HG03060 (cell line): ENCODE results near the gene PSME1.

Experiments used
- ATAC-seq: cut with Tn5 transposase; IDR thresholded peaks from one replicate; pipeline ENCODE4 v1.9.1; 2021; ENCODE audit warnings: low read depth, moderate number of reproducible peaks; ENCODE audit not compliant: unreplicated experiment

Gene PSME1

DNA sequence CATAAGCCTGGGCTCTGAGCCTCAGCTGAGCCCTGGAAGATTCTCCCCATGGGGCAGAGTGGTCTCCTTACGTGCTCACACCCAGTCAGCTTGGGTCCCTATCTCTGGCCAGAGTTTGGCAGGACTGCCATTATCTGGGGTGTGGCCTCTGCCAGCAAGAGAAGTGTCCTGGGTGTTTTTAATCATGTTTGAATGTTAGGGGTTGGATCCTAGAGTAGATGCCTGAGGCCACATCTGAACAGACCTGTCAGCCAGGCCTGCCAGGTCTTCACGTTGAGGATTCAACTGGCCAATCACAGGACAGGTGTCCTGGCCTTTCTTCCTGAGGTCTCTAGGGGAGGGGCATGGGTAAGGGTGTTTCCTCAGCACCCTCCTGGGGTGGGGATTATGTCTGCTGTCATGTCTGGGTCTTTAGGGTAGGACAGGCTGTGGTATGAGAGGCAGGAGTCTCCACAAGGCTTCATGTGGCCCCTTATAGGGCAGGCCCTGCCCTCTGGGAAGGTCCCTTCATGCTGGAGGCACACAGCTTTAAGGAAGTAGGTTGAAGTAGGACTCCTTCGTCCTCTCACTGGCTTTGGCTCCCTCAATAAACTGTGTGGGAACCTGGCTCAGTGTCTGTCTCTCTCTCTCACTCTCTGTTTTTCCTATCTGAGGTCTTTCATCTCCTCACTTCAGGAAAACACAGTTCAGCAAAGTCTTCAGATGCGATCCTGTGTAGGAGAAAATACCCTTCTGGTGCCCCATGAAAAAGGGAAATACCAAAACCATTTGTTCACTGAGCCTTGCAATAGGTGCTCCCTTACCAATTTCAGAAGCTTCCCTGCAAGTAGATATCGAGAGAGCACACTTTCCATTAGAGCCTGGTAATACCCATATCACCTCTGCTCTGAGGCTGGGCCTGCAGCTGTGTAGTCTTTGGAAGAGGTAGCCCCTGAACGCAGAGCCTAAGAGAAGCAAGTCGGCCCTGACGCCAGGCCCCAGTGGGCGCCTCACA lies 12.3 kb upstream of the PSME1 start:
- no peak for ATAC-seq

DNA sequence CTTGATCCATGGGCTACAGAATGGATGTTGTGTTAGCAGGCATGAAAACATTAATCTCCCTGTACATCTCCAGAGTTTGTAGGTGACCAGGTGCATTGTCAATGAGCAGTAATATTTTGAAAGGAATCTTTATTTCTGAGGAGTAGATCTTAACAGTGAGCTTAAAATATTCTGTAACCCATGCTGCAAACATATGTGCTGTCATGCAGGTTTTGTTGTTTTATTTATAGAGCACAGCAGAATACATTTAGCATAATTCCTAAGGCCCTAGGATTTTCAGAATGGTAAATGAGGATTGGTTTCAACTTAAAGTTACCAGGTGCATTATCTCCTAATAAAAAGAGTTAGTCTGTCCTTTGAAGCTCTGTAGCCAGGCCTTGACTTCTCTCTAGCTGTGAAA lies 9.1 kb upstream of the PSME1 start:
- ATAC-seq: no peak

DNA sequence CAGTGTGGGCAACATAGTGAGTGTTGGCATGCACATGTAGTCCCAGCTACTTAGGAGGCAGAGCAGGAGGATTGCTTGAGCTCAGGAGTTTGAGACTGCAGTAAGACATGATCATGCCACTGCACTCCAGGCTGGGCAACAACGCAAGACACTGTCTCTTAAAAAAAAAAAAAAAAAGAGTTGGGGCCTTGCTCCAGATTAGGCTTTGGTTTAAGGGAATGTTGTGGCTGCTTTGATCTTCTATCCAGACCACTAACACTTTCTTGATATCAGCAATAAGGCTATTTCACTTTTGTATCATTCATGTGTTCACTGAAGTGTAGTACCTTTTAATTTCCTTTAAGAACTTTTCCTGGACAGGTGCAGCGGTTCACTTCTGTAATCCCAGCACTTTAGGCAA lies 8.3 kb upstream of the PSME1 start:
- no peak for ATAC-seq

DNA sequence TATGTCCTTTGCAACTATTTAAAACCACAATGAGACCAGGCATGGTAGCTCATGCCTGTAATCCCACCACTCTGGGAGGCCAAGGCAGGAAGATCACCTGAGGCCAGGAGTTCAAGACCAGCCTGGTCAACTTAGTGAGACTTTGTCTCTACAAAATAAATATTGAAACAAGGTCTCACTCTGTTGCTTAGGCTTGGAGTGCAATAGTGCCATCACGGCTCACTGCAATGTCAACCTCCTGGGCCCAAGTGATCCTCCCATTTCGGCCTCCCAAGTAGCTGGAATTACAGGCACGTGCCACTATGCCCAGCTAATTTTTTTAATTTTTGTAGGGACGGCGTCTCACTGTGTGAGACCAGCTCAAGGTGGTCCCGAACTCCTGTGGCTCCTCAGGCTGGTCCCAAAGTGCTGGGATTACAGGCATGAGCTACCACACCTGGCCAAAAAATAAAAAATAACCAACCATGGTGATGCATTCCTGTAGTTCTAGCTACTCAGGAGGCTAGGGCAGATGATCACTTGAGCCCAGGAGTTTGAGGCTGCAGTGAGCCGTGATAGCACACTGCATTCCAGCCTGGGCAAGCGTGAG lies 6.5 kb upstream of the PSME1 start:
- no peak for ATAC-seq

DNA sequence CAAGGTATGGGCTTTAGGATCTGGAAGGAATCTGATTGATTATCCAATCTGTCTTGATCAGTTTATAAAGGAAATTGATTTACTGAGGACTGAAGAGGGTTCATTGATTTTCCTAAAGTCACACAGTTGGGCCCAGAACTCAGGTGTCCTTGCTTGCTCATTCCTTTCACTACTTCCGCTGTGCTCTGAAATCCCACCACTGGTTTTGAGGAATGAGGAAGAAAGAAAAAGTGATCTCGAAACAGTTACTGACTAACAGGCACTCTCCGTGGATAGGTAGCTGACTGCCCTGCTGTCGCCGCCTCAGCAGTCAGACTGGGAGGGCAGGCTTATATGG lies 5.6 kb upstream of the PSME1 start, which contains the start of gene FITM1:
Gene FITM1 (plus strand): TSS at position 280 of the 337 bp plus-strand sequence. CDS start 905 bp downstream, outside the sequence.
- no peak for ATAC-seq

DNA sequence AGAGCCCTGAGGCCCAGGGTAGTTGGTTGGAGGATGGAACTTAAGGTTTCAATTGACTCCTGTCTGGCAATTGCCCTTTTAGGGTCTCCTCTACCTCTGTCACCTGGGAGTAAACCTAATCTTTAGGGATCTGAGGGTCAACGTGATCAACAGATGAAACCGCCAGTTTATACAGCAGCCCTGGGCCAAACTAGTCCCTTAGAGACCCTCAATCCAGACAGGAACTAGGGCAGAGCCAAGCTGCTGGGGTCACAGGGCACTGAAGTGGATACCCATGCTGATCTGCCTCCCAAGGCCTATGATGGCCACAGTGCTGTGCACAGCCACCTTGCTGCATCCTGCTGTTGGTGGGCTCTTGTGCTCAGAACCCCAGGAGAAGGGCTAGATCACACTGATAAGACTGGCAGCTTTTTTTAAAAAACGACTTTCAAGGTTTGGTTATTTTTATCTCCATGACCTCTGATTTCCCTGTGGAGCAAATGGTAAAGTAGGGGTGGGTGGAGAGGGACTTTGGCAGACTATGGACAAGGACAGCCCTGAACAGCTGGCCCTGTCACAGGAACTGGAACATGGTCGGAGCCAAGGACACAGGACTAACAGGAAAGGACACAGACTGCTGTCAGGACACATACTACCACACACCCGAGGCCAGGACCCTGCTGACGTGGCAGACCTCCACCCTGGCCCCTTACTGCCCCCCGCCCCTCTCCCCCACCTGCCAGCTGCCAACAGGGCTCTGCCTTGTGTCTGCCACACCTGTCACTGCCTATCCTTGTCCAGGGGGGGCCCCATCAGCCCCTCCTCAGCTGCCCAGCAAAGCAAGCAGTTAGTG lies 5.1 kb upstream of the PSME1 start:
- ATAC-seq: no peak

DNA sequence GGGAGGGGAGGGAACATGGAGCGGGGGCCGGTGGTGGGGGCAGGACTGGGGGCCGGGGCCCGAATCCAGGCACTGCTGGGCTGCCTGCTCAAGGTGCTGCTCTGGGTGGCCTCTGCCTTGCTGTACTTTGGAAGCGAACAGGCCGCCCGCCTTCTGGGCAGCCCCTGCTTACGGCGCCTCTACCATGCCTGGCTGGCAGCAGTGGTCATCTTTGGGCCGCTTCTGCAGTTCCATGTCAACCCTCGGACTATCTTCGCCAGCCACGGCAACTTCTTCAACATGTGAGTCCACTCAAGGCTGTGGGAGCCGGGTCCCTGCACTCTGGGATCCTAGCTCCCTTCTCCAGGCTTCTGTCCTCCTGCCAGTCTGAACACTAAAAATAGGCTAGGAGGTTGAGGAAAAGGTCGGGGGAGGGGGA lies 4.4 kb upstream of the PSME1 start:
- ATAC-seq: no peak

DNA sequence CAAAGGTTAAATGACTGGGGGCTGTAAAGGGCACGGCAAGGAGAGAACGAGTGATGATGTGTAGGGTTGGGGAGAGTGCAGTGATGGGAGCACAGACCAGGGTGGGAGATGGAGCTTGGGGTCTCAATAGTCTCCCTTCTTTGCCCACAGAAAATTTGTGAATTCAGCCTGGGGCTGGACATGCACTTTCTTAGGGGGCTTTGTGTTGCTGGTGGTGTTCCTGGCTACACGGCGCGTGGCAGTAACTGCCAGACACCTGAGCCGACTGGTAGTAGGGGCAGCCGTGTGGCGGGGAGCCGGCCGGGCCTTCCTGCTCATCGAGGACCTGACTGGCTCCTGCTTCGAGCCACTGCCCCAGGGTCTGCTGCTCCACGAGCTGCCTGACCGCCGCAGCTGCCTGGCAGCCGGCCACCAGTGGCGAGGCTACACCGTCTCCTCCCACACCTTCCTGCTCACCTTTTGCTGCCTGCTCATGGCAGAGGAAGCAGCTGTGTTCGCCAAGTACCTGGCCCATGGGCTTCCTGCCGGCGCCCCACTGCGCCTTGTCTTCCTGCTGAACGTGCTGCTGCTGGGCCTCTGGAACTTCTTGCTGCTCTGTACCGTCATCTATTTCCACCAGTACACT lies 3.8 kb upstream of the PSME1 start:
- no peak for ATAC-seq

DNA sequence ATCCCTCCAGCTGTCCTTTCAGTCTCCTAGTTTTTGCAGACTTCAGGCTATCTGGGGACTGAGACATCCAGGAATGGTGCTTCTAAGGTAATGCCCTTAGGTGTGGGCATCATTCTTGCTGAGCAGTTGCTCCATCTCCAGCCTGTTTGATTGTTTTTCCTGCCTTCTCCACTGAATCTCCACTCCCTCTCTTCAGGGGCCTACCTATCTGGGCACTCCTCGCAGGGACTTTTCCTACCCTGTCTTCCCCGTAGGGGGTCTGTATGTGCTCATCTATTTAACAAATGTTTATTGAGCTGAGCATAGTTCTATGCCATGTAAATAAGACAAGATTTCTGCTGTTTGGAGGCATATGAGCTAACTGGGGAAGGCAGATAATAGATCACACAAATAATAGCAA lies 3.0 kb upstream of the PSME1 start:
- no peak for ATAC-seq

DNA sequence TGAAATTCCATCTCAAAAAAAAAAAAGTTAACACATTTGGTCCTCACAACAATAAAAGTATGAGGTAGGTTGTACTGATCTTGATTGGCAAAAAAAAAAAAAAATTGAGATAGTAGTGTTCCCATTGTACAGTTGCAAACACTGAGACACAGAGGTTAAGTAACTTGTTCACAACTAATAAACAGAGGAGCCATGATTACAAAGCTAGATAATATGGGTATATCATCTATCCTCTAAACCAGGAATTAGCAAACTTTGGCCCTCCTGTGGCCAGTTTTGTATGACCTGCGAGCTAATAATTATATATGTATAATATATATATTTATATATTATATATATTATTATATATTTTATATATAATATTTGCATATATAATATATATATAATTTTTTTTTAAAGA lies 2.3 kb upstream of the PSME1 start:
- no peak for ATAC-seq

DNA sequence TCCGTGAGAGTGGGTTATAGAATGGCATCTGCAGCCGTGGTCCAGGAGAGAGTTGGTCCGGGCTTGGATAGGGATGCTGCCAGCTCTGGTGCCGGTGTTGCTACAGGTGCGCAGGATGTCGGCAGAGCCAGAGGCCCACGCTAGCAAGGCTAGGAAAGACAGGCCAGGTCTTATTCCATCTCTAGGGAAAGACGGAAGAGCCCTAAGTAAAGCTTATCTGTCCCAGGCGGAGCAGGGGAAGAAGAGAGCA lies 485 bp upstream of the PSME1 start:
- ATAC-seq: peak; percentile 7

DNA sequence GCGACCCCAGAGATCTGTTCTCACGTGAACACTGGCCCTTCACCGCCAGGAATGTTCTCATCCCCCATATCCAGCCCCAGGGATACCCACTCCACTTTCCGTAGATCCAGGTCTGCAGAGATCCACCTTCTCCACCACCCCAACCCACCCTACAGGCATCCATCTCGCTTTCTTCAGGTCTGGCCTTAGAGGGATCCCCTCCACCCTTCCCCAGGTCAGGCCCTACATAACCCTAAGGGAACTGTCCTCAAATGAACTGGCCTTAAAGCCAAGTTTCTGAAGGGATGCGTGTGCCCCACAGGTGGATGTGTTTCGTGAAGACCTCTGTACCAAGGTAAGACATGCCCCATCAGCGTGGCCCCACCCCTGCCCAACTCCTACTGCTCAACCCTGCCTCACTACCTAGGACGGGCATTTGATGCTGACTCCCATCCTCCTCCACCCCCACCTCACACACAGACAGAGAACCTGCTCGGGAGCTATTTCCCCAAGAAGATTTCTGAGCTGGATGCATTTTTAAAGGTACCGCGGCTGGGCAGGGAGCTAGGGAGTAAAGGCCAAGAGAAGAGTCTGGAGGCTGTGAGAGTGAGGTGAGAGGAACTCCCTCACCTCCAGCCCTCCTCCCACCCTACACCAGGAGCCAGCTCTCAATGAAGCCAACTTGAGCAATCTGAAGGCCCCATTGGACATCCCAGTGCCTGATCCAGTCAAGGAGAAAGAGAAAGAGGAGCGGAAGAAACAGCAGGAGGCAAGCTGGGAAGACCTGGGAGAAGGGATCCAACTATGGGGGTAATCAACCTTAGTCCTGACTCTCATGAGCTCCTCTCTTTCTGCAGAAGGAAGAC lies 912 bp downstream of the PSME1 start:
- ATAC-seq: no peak

DNA sequence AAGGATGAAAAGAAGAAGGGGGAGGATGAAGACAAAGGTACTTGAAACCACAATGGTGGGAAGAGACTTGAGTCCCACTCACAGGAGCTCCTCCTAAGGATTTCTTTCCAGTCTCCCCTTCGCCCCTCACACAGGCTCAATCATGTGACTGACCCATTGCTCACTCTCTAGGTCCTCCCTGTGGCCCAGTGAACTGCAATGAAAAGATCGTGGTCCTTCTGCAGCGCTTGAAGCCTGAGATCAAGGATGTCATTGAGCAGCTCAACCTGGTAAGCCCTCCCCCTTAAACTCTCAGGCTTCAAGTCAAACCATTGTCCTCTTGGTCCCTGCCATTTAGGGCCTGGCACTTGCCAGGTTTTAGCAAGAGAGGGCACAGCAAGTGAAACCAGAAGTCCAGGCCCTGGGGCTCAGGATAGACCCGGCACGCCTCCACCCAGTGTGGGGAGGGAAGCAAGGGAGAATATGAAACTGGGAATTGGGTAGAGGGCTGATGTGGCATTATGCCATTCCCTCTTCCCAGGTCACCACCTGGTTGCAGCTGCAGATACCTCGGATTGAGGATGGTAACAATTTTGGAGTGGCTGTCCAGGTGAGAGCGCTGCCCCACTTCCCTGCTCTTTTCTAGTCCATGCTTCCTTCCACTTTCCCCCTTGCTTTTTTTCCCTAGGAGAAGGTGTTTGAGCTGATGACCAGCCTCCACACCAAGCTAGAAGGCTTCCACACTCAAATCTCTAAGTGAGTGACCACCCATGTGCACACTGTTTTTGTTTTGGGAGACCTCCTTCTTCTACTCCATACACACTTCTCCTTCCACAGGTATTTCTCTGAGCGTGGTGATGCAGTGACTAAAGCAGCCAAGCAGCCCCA lies 1.8 kb downstream of the PSME1 start:
- no peak for ATAC-seq

DNA sequence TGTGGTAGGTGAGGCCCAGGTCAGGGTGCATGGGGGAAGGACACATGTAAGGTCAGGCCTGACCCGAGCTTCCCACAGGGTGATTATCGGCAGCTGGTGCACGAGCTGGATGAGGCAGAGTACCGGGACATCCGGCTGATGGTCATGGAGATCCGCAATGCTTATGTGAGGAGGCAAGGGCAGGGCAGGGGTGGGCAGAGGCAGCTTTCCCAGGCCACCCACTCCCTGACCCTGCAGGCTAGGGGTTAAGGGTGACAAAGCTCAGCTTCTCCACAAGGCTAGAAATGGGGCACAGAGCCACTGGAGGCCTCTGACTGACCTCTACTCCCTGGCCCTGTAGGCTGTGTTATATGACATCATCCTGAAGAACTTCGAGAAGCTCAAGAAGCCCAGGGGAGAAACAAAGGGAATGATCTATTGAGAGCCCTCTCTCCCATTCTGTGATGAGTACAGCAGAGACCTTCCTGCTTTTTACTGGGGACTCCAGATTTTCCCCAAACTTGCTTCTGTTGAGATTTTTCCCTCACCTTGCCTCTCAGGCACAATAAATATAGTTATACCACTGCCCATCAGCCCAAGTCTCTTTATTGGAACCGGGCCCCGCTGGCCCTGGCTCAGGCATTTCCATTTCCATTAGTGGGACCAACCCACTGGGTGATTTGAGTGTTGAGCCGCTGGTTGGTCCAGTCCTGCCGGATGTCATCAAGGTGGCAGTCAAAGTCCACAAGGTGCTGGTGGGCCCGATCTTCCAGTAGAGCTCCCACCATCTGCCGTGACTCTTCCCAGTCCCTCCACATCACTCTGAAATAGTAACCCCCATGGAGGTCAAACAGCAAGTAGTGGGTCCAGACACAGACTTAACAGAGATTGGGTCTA lies 2.6 kb downstream of the PSME1 start:
- no peak for ATAC-seq

DNA sequence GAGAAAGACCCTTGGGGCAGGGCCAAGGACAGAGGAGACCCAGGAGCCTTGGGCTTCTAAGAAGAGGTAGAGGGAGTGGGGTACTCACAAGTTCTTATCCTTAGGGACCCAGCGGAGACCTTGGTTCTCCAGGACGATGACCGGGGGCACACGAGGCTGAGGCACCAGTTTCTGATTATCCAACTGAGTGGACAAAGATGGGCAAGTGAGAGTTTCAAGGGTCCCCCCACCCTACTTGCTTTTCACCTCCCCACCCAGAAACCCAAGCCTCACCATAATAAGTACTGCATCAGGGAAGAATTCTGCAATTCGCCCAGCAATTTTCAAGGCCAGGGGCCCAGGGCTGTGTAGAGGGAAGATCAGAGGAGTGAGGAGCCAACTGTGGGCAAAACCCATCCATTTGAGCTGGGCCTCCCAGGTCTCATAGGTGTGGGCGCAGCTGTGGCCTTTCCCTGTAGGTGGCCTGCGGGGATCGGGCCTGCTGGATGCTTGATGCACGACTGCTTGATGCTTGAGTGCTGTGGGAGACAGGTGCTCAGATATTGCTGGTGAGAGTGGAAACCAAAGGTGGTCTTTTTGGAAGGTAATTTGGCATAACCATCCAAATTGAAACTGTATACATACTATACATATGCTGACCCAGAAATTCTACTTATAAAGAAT lies 3.4 kb downstream of the PSME1 start:
- ATAC-seq: no peak

DNA sequence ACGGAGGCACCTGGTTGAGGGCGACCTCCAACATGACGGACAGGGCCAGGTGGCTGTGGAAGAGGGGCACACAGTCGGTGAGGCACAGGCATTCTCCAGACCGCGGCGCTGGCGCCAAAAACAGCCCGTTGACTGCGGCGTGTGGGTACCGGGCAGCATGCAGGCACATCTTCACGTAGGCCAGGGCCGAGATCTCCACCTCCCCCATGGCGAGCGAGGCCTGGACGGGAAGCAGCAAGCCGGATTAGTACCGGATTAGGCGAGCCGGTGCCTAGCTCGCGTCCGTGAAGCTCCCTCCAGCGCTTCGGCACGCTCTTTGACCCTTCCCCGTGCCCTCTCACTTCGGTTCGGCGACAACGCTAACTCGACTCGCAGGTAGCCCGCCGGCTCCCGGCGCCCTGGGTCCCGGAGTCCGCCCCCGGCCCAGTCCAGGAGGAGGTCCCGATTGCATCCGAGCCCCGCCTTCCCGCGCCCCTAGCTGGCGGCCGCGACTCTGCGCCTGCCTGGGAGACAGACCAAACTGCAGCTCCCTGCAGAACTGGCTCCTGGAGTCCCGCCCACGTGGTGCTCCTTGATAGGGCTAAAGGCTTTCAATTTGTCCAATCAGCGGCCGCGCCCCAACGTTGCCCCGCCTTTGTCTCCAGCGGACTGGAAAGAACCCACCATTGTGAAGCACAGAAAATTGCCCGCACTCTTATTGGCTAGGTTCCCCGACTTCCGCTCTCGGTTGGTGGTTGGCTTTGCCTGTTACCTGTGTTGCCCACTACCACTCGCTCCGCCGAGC lies 5.3 kb downstream of the PSME1 start, which contains the start of gene EMC9:
Gene EMC9 (minus strand): TSS at position 495 of the 784 bp plus-strand sequence. CDS start 287 bp downstream, at position 208.
- peak; percentile 85 for ATAC-seq

DNA sequence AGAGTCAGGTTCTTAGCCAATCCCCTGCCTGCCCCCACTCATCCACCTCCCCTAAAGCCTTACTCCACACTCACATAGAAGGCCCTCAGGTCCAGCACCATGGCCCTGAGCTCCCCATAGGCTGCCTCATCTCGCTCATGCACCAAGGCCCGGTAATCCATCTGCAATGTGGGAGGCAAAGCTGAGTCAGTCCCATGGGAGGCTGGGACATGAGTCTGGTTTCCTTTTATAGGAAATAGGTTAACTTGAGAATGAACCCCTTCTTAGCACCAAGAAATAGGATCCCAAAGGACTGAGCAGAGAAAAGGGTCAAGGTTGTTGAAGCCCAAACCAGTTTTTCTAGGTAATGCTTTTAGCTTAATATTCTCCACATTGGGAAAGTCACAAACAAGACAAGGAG lies 7.5 kb downstream of the PSME1 start:
- no peak for ATAC-seq
